ENCODE measurements around the gene TOMM20.

DNA sequence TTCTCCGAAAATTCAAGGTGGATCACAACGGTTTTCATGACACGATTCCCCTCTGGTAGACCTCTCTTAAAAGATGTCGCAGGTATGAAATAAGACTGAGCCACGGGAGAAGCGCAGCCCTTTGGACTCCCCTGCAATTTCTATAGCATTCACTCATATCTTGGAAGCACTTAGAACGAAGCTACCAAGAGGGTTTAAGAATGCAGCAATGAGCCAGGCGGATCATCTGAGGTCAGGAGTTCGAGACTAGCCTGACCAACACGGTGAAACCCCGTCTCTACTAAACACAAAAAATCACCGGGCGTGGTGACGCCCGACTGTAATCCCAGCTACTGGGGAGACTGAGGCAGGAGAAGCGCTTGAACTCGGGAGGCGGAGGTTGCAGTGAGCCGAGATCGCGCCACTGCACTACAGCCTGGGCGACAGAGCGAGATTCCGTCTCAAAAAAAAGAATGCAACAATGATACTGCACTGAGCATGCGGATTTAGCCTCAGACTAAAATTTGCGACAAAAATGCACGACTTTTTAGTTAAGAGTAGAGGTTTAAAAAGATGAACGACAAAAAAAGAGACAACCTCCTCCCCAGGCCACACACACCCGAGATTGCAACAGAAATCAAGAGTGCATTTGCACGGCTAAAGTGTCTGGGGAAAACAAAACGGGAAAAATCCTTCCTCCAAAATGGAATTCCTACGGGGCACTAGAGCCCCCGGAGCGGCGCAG, 743 bp downstream of the TOMM20 start:
- no peak for TF ChIP-seq TARDBP (IDR thresholded peaks at IDR 0.05)
- TF ChIP-seq FOXK2 (IDR thresholded peaks at IDR 0.05): no peak
- no peak for TF ChIP-seq BHLHE40 (IDR thresholded peaks at IDR 0.05; ENCODE audit: borderline replicate concordance)
- no peak for TF ChIP-seq ZNF384 (IDR thresholded peaks at IDR 0.05)
- TF ChIP-seq HDGF (IDR thresholded peaks at IDR 0.05; ENCODE audit: borderline replicate concordance): no peak
- no peak for TF ChIP-seq FOXM1 (IDR thresholded peaks at IDR 0.05; ENCODE audit: borderline replicate concordance)
- no peak for TF ChIP-seq LEF1 (IDR thresholded peaks at IDR 0.05; ENCODE audit: borderline replicate concordance)
- no peak for TF ChIP-seq SUZ12 (IDR thresholded peaks at IDR 0.05)
- no peak for TF ChIP-seq SP1 (IDR thresholded peaks at IDR 0.05)
